ENCODE measurements around the gene EFNB2.

- TF ChIP-seq CTCF (IDR thresholded peaks at IDR 0.05), result no peak
- no peak for TF ChIP-seq POLR2A (IDR thresholded peaks at IDR 0.05)
Measured at GRCh38 chr13:106517109-106517847, 18.2 kb downstream of the EFNB2 start.
